ENCODE results near the gene EVX1.

The EVX1 gene

DNA sequence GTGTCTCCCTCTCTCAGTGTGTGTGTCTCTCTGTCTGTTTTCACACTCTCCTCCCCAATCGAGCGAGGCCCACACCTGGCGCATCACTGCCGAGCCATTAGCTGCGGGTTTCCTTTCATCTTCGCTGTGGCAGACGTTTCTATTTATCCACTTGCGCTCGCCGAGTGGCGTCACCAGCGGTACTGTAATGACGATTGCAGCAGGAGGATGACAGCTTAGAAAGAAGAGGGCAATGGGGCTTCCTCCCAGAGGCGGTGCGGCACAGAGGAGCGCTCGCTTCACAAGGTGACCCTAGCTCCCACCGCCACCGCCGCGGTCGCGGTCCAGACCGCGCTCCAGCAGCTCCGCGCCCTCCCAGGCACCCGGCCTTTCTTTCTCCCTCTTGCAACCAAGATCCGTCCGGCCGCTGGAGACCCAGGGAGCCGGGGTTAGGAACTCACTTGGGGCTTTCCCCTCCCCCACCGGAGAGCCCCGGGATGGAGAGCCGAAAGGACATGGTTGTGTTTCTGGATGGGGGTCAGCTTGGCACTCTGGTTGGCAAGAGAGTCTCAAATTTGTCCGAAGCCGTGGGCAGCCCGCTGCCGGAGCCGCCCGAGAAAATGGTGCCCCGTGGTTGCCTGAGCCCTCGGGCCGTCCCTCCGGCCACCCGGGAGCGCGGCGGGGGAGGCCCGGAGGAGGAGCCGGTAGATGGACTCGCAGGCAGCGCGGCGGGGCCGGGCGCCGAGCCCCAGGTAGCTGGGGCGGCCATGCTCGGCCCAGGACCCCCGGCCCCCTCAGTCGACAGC is at the start of gene EVX1:
Gene EVX1 (plus strand): TSS at position 248 of the 785 bp plus-strand sequence. CDS start 229 bp downstream, at position 477.
- DNase-seq (ENCODE audit: low spot score), result no peak

DNA sequence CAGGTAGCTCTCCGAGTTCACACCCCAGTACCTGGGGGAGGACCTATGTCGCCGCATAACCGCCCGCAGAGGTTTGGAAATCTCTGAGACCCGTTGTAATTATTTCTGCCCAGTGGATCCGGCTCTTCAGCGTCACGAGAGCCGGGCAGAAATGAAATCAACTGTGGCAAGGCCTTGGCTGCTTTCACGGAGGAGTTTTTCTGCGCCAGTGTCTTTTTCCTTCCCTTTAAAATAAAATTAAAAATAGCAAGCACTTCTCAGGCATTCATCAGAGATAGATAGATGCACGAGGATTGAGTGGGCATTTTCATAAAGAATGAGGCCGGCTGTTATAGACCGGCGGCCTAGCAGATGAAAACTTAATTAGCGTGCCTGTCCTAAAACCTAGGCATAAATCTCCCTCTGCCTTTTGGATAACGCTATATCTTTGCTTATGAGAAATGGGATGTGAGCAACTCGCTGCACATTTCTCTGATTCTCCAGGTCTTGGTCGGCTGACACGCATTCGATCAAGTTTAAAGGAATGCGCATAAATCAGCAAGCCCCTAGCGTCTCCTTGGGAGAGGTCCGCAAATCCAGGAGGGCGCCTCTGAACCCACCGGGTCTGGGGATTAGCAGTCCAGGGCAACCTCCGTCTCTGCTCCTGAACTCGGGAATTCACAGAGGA is 49.1 kb upstream of the EVX1 start:
- DNase-seq (ENCODE audit: low spot score), result no peak

DNA sequence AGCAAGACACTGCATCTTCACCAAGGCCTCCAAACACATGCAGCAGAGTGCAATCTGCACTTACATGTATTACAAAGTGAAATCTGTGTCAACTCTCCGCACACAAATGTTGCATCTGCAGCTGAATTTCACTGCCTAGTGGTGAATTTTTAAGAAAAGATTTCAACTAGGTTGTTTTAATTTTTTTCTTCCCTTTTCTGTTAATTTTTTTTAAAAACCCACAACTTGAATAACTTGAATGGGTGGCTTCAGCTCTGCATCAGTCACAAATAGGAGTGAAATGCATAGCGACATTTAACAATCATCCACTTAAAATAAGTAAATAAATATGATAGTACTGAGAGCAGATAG is 48.6 kb upstream of the EVX1 start:
- no peak for DNase-seq (ENCODE audit: low spot score)

DNA sequence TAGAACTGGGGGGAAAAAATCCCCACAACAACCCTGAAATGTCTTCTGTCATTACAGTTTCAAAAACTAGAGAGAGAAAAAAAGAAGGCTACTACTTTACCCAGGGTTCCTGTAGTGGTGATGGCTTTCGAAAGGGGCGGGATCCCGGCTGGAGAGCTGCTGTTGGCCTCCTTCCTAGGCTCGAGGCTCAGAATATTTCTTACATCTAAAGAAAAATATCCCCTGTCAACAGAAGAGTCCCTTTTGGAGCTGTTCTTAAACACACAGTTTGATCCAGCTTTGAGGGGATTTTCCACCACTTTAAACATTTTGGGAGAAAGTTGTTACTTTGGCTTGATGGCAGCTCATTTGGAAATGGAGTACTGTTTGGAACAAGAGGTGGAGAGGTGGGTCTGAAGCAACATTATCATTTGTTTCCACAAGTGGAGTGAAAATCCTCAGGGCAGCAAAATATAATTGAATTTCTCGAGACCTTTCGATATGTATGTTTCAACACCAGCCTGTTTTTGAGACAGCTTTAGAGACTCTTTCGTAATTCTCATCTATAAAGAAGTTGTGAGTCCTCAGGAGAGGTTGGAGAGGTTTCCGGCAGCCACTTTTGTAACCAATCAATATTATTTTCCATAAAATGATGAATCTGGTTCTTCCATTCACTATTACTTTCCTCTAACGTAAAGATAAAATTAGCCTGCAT is 47.8 kb upstream of the EVX1 start:
- no peak for DNase-seq (ENCODE audit: low spot score)

DNA sequence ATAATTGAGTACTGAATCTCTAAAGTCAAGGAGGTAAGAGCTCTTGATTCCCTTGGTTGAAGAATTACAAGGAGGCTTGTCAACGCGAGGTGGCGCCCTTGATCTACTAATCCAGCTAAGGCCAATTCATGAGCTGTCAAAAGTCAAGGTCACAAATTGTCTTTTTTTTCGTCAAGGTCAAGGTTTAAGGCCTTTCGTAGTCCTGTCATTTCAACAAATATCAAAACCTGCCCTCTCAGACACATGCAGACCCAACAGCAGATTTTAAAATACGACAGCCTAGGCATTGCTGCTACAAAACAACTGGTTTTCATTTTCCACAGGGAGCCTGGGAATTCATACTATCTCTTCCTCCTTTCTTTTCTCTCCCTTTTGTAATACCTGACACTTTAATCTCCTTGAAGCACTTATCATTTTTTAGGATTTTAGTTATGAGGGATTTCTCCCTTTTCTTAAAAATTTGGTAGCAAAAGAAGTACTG is 46.3 kb upstream of the EVX1 start:
- peak; percentile 68 for DNase-seq (ENCODE audit: low spot score)

DNA sequence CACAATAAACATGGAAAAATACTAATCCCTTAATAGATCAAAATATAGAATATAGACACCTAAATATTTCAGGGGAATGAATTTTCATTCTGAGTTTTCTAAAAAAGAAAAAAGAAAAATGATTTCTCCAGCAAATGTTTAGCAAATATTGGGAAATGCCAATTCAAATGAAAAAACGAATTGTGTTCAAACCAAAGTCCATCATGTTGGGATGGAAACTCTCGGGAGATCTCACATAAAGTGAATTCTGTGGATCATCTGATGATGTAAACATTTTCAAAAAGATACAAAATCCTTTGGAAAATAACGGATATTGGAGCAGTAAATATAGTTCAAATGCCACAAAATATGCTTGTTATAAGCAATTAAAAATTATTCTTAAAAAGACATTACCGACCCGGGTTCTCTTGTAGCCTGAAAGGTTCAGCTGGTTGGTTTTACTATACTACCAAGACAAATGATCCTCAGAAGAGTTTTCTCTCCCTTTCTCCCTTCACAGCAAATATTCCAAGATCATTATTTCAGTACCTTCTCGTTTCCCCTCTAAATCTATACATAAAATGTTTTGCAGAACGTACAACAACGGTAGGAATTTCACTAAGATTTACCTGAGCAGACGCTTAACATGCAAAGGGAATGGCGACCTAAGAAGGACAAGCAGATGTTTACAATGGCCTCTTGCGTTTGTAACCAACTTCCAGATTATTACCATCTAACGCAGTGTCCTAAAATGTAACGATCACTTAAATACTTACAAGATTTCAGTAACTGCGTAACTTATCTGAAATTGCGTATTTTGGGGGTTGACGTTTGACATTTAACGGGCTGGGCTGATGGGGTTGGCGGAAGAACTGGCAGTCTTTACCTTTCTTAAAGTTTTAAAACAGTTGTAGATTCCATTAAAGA is 45.2 kb upstream of the EVX1 start:
- DNase-seq (ENCODE audit: low spot score), result no peak

DNA sequence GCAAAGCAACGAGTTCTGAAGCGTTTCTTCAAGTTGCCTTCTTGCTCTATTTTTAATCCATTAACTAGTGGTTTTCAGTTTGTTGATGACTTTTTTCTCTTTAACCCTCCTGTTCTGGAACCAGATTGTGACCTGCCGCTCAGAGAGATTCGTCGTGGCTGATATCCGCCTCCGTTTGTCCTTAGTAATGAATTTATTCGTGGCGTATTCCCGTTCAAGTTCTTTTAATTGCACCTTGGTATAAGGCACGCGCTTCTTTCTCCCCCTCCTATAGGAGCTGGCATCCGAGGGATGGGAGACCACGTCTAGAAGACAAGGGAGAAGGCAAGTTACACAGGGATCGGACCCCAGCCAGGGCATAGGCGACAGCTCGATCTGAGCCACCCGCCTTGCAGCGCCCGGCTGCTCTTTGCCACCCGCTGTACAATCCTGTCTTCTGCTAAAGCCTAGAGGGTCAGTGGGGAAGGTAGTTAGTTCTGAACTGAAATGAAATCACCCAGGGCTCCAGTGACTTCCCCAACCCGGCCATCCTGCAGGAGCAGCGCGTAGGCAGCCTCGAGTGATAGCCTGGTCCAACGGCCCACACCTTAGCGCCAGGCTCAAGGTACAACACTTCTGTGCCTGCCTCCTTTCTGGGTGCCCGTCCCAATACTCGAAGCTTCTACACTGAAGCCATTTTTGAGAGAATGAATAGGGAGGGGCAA is 44.3 kb upstream of the EVX1 start:
- DNase-seq (ENCODE audit: low spot score), result no peak

DNA sequence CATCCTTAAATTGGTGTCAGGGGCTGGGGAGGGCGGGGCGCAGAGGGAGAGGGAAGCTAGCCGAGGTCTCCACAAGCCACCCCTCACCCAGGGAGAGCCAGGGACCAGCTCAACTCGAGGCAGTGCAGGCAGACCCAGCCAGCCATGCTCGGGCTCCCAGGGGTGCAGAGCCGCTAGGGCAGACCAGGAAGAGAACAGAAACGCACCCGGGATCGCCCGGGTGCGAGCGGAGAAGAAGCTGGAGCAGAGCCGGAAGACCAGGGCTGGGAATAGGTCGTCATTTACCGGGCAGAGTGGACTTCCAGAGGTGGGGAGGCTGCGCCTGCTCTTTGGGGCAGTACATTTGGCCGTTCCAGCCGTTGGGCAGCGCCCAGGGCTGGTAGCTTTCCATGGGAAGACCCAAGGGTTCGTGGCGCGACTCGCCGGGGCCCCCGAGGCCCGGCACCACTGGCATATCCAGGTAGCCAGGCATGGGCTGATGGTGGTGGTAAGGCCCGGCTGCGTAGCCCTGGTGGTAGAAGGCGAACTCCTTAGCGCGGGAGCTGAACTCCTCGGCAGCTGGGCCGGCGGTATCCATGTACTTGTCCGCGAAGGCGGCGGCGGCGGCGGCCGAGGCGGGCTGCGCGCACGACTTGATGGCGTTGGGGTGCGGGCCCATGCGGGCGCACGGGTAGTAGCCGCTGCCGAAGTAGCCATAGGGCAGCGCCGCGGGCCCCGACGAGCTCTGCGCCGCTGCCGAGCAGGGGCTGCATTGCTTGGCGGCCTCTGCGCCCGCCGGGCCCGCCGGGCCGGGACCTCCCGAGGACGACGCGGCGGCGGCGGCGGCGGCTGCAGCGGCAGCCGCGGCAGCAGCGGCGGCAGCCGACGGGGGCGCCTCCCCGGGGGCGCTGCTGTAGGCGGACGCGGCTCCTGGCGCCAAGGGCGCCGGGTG is 43.5 kb upstream of the EVX1 start:
- no peak for DNase-seq (ENCODE audit: low spot score)

DNA sequence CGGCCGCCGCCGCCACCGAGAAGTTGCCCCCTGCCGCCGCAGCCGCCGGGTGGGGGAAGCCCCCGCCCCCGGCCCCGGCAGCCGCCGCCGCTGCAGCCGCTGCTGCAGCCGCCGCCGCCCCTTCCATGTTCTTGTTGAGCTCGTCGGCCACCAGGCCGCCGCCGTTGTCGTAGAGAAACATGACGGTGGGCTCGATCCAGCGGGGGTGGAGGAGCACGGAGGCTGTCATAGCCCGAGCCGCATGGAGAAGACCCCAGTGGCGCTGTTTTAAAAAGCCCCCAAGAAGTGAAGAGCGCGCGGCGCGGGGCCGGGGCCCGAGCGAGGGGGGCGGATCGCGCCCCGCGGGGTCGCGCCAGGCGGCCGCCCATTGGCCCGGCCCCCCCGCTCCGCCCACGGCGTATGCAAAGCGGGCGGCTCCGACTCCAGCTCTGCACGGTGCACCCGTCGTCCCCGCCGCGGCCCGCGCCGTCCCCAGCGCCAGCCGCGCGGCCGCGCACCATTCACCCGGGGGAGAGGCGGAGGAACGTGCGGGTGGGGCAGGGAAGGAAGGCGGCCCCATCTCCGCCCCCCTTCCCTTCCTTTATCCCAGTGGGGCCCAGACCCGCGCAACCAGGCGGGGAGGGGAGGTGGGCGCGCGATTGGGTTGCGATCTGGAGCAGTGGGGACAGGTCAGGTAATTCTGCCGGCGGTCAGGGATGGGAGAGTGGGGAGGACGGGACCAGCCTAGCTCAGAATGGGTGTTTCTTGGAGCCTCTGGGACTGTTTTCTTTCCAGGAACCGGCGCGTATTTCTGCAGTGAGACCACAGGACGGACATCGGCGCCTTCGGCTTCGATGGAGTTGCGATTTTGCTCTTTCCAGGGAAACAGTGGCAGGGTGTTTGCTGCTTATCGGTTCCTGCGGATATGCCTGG is 42.5 kb upstream of the EVX1 start, which contains the start of gene HOXA13:
Gene HOXA13 (minus strand): TSS at position 243 of the 912 bp plus-strand sequence. CDS start 14 bp downstream, at position 229.
- no peak for DNase-seq (ENCODE audit: low spot score)

DNA sequence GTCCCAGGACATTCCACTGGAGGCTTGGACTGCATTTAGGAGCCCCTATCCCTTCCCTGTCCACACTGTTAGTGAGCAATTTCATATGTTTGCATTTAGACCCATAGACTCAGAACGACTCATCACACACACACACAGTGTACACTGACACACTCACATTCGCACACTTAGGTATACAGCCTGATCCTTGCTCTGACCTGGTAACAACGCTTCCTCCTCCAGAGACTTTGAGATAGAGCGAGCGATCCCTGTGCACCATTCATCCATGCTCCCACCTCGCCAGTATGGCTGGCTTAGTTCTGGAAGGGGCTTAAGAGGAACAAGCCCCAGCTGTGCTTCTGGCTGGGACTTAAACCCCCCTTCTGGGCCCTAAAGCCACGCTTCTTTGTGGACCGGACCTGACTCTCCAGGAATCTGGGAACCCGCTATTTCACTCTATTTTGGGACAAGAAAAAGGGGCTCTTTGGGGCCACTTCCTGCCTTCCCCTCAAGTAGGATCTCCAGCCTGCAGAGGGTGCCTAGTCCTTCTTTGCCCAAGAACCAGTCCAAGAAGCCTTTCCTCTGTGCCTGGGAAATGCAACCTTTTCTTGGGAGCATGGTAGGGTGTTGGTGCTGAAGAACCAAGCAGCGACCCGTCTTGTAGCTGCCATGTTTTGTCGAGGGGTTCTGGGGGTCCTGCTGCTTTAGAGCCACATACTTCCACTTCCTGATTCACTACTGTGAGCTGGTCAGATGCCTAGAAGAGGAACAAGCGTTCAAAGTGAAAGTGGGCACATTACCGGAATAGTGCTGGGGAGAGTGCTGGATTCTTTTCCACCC is 41.6 kb upstream of the EVX1 start:
- DNase-seq (ENCODE audit: low spot score), result no peak

DNA sequence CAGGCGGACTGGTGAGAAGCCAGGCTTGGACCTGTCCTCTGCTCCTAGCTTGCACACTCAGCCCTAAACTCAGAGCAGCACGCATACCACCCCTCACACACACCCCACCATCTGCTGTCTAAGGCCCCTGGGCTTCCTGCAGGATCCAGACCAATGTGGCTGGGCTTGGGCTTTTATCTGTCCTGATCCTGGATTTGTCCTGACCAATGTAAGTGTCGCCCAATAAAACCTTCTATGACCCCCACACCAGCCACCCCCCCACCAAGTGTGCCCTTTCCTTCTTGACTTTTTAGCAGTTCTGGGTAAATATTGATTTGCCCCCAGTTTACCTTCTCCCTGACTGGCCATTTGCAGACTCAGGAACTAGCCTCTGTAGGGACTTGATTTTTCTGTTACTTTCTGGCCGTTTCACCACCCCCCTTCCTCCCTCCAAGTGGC is 41.0 kb upstream of the EVX1 start:
- DNase-seq (ENCODE audit: low spot score), result no peak

DNA sequence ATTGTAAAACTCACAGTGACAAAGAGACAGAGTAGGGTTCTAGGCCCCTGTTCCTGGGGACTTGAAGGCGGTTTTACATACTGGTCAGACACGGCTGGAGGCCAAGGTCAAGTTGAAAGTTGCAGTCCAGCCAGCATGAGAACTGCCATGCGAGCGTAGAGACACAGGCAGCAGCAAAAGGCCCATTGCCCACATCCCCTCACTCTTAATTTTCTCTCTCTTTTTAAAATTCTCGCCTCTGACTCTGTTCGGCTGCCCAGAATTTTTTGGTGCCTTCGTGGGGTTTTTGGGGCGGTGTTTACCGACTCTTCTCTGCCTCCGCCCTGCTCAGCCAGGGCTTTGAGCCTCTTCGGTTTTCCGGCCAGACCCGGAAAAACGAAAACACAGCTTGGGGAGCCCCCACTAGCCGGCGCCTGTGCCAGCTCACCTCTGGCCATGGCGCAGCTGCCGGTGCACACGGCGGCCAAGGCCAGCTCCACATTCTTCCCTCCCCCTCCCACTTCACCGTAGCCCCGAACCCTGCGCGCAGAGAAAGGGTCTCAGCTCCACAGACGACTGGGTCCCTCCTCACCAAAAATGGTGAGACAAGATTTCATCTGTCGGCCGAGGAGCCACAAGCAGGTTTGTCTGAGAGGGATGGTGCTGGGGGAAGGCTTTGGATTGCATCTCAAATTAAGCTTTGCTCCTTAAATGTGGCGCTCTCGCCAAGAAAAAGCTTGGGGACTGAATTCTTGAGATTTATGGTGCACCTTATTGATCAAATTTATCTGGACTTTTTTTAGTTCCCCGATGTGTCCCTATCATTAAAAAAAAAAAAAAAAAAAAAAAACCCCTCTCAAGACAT is 40.4 kb upstream of the EVX1 start:
- DNase-seq (ENCODE audit: low spot score), result no peak

DNA sequence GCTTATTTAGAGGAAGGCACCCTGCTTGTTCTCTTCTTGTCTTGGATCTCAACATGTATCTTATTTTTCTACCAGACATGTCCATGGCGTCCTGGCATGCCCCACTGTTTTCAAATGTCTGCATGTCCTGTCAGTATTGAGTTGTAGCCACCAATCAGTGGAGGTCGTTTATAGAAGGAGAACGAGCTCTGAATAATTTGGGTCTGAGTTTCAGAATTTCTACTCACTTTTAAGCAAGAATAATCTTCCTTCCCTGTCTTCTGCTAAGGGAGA is 39.8 kb upstream of the EVX1 start:
- DNase-seq (ENCODE audit: low spot score), result no peak

DNA sequence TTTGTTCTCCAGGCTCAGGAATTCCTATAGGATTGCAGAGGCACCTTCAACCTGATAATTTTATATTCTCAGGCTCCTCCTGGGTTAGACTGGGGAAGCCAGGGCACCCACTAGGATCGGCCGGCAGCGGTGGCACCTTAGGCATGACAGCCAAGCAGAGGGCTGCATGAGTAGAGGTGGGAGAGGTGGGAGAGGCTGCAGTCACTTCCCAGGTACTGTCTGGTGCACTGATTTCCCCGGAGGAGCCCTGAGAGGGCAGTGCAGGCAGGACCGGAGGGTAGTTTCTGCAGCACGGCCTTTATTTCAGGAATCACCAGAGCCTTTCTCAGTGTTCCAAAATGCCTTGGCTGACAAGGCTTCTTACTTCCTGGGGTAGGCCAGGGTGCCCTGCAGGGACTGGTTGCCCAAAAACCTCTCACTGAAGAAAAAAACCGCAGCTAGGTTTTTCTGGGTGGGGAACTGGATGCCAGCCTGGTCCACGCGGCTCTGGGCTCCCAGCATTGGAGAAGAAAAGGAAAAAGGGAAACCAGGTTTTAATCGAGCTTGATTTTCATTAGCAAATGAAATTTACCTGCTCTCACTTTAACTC is 39.1 kb upstream of the EVX1 start:
- no peak for DNase-seq (ENCODE audit: low spot score)

DNA sequence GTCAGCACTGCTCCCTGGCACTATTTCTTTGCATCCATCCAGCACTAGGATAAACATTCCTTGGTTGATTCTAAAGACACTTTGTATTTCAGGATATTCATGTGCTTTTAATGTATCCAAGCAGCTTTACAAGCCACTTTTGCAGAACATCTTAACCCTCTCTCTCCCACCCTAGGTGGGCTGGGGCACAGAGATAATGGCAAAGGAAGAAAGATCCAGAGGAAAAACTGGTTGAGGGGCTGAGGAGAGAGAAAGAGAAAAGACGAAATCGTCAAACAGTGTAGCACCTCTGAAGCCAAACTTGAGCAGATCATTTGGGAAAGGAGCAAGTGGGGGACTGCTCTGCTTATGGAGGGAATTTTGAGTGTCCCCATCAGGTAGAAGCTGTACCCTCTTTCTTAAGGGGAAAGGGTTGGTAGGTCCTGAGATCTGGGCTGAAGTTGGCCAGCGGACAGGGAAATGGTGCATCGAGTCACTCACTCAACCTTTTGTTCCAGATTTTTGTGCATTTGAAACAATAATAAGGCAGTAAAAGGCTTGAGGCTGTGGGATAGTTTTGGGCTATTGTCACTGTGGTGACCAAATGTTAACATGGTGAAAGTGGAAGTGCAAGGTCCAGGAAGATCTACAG is 38.5 kb upstream of the EVX1 start:
- DNase-seq (ENCODE audit: low spot score), result no peak

DNA sequence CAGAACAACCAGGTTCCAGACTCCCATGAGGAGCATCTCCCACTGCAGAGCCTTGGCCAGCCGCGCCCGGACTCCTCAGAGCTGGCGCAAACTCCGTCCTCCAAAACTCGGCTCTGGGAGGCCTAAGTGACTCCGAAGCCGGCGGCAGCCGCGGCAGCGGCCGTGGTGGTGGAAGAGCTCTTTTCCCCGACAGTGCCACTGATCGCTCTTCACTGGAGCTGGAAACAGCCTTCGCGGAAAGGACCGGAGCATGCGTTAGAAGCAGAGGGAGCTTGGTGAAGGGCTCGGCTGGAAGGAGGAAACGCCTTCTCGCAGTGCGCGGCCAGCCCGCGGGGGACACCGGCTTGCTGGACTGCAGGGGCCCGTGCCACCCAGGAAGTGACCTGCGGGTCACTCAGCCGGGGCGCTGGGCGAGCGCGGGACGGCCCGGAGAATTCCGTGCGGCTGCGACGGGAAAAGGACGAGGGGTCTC is 37.7 kb upstream of the EVX1 start:
- no peak for DNase-seq (ENCODE audit: low spot score)

All from hepatic stellate cell (primary cell).